ENCODE results near the gene TNS3.
A peak's percentile ranks its signal among the peaks of the same experiment; 100 is the strongest.

The TNS3 gene

GRCh38 chr7:47488201-47488968 is 93.5 kb downstream of the TNS3 start:
- H3K36me3 ChIP-seq (ENCODE audit: control insufficient read depth in 4 of 4, insufficient read depth in 4 of 4, low read length in 3 of 4) = peaks cover 0 to 29% (median 4%) of the 10 kb centered on the region in 4 experiments
- POLR2A ChIA-PET = no interaction called here
- no peaks in the 10 kb centered on the region for H3K27me3 ChIP-seq (replicated peaks in 2 of 5; ENCODE audit: control insufficient read depth in 4 of 5, insufficient read depth in 5 of 5, low read length in 4 of 5)
- CTCF ChIA-PET = interaction anchor here (0.7 to 15.3 kb wide), 3 partner anchors 11 to 83 kb away, joined by 3 to 169 read pairs (median 3); no protein-coding TSS in a partner anchor
- DNase-seq = no peak
- WGBS (ENCODE audit: insufficient coverage) = 93% methylated on average over 8 of the region's 12 CpGs
- no peak overlapping the region for H3K4me3 ChIP-seq (ENCODE audit: control insufficient read depth in 1 of 7, extremely low read depth in 1 of 7, insufficient read depth in 4 of 7, low read depth in 2 of 7, low read length in 6 of 7)
- peaks cover 0 to 45% (median 32%) of the 10 kb centered on the region in 4 experiments for H3K4me1 ChIP-seq (ENCODE audit: control extremely low read depth in 1 of 4, control insufficient read depth in 4 of 4, insufficient read depth in 4 of 4, low read length in 3 of 4)
- no peak overlapping the region for H3K27ac ChIP-seq (ENCODE audit: insufficient read depth in 1 of 2, low read depth in 1 of 2, low read length in 2 of 2, poor library complexity in 1 of 2, severe bottlenecking in 2 of 2)
- no peaks in the 10 kb centered on the region for H3K9me3 ChIP-seq (ENCODE audit: control extremely low read depth in 1 of 5, control insufficient read depth in 4 of 5, insufficient read depth in 2 of 5, low read depth in 1 of 5, low read length in 4 of 5)

GRCh38 chr7:47485640-47486435 is 96.1 kb downstream of the TNS3 start:
- Histone ChIP-seq H3K9me3 (ENCODE audit: control extremely low read depth in 1 of 5, control insufficient read depth in 4 of 5, insufficient read depth in 2 of 5, low read depth in 1 of 5, low read length in 4 of 5) (no peaks in the 10 kb centered on the region), H3K36me3 (ENCODE audit: control insufficient read depth in 4 of 4, insufficient read depth in 4 of 4, low read length in 3 of 4) (peaks cover 0 to 22% (median 3%) of the 10 kb centered on the region in 4 experiments), H3K27me3 (replicated peaks in 2 of 5; ENCODE audit: control insufficient read depth in 4 of 5, insufficient read depth in 5 of 5, low read length in 4 of 5) (no peaks in the 10 kb centered on the region), H3K4me3 (ENCODE audit: control insufficient read depth in 1 of 7, extremely low read depth in 1 of 7, insufficient read depth in 4 of 7, low read depth in 2 of 7, low read length in 6 of 7) (no peak overlapping the region), H3K4me1 (ENCODE audit: control extremely low read depth in 1 of 4, control insufficient read depth in 4 of 4, insufficient read depth in 4 of 4, low read length in 3 of 4) (peaks cover 3 to 49% (median 43%) of the 10 kb centered on the region in 4 experiments), H3K27ac (ENCODE audit: insufficient read depth in 1 of 2, low read depth in 1 of 2, low read length in 2 of 2, poor library complexity in 1 of 2, severe bottlenecking in 2 of 2) (peak overlapping the region in 1 of 2 experiments; percentile 26)
- POLR2A ChIA-PET = no interaction called here
- CTCF ChIA-PET = interaction anchor here (0.9 to 15.3 kb wide), 10 partner anchors 9 to 333 kb away, joined by 3 to 169 read pairs (median 4); partner anchors contain the start of gene TNS3
- no peak for DNase-seq
- WGBS (ENCODE audit: insufficient coverage) = 94% methylated on average over 8 of the region's 9 CpGs

DNA sequence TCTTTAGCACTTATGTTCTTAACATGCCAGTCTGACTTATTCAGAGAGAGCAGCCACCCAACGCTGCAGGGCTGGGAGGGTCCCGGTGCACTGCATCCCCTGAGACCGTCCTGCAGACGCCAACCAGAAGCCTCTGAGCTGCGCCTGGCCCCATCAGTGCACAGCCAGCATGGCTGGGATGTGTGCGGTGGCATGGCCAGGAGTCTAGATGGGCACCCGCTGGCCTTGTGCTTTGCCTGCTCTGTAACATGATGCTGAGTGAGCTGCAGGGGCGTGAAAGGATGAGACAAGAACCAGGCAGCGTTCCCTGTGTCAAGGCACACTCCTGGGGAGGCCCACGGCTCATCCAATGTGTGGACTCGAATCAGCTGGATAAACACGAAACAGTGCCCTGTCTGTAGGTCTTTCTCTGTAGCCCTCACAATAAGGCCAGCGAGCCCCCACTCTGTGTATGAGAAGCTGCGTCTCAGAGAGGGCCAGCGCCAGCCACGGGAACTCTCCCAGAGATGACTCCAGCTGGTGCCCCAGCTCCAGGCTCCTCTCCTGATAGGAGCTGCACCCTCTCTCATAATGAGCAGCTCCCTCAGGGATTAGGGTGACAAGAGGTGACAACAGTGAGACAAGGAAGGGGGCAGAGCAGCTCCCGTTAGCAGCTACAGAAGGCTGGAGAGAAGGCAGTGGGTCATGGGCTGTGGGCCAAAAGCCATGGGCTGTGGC is 96.8 kb downstream of the TNS3 start:
- no peak overlapping the region for H3K4me3 ChIP-seq (ENCODE audit: control insufficient read depth in 1 of 7, extremely low read depth in 1 of 7, insufficient read depth in 4 of 7, low read depth in 2 of 7, low read length in 6 of 7)
- POLR2A ChIA-PET = no interaction called here
- peaks cover 7 to 57% (median 51%) of the 10 kb centered on the region in 4 experiments for H3K4me1 ChIP-seq (ENCODE audit: control extremely low read depth in 1 of 4, control insufficient read depth in 4 of 4, insufficient read depth in 4 of 4, low read length in 3 of 4)
- DNase-seq = no peak
- 97% methylated on average over 16 of the region's 17 CpGs for WGBS (ENCODE audit: insufficient coverage)
- CTCF ChIA-PET = interaction anchor here (1.0 to 15.3 kb wide), 11 partner anchors 8 to 334 kb away, joined by 3 to 169 read pairs (median 5); partner anchors contain the start of gene TNS3
- H3K36me3 ChIP-seq (ENCODE audit: control insufficient read depth in 4 of 4, insufficient read depth in 4 of 4, low read length in 3 of 4) = peaks cover 0 to 19% (median 3%) of the 10 kb centered on the region in 4 experiments
- H3K27ac ChIP-seq (ENCODE audit: insufficient read depth in 1 of 2, low read depth in 1 of 2, low read length in 2 of 2, poor library complexity in 1 of 2, severe bottlenecking in 2 of 2) = peak overlapping the region in 1 of 2 experiments; percentile 26
- no peaks in the 10 kb centered on the region for H3K27me3 ChIP-seq (replicated peaks in 2 of 5; ENCODE audit: control insufficient read depth in 4 of 5, insufficient read depth in 5 of 5, low read length in 4 of 5)
- no peaks in the 10 kb centered on the region for H3K9me3 ChIP-seq (ENCODE audit: control extremely low read depth in 1 of 5, control insufficient read depth in 4 of 5, insufficient read depth in 2 of 5, low read depth in 1 of 5, low read length in 4 of 5)

DNA sequence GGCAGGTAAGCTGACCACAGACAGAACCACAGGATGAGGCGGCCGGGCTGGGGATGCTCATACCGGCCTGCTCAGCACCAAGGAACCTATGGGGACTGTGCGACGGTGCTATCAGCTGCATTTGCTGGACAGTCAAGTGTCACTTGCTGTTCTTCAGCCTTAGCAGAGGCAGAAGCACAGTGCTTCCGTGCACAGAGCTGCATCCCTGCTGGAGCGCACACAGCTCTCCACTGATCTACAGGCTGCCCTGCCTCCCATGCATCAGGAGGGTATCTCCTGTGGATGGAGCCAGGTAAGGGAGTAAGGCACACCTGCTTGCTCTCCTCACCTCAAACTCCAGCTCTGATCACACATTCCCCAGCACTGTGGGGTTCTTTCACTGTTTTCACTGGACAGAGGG is 97.5 kb downstream of the TNS3 start:
- Histone ChIP-seq H3K4me1 (ENCODE audit: control extremely low read depth in 1 of 4, control insufficient read depth in 4 of 4, insufficient read depth in 4 of 4, low read length in 3 of 4) (peaks cover 7 to 63% (median 57%) of the 10 kb centered on the region in 4 experiments), H3K36me3 (ENCODE audit: control insufficient read depth in 4 of 4, insufficient read depth in 4 of 4, low read length in 3 of 4) (peaks cover 0 to 21% (median 3%) of the 10 kb centered on the region in 4 experiments), H3K9me3 (ENCODE audit: control extremely low read depth in 1 of 5, control insufficient read depth in 4 of 5, insufficient read depth in 2 of 5, low read depth in 1 of 5, low read length in 4 of 5) (no peaks in the 10 kb centered on the region), H3K27ac (ENCODE audit: insufficient read depth in 1 of 2, low read depth in 1 of 2, low read length in 2 of 2, poor library complexity in 1 of 2, severe bottlenecking in 2 of 2) (no peak overlapping the region), H3K27me3 (replicated peaks in 2 of 5; ENCODE audit: control insufficient read depth in 4 of 5, insufficient read depth in 5 of 5, low read length in 4 of 5) (no peaks in the 10 kb centered on the region), H3K4me3 (ENCODE audit: control insufficient read depth in 1 of 7, extremely low read depth in 1 of 7, insufficient read depth in 4 of 7, low read depth in 2 of 7, low read length in 6 of 7) (no peak overlapping the region)
- 79% methylated on average over 7 of the region's 7 CpGs for WGBS (ENCODE audit: insufficient coverage)
- ChIA-PET POLR2A (no interaction called here), CTCF (interaction anchor here (1.0 to 15.3 kb wide), 13 partner anchors 7 to 335 kb away, joined by 3 to 169 read pairs (median 5); partner anchors contain the start of gene TNS3)
- no peak for DNase-seq

DNA sequence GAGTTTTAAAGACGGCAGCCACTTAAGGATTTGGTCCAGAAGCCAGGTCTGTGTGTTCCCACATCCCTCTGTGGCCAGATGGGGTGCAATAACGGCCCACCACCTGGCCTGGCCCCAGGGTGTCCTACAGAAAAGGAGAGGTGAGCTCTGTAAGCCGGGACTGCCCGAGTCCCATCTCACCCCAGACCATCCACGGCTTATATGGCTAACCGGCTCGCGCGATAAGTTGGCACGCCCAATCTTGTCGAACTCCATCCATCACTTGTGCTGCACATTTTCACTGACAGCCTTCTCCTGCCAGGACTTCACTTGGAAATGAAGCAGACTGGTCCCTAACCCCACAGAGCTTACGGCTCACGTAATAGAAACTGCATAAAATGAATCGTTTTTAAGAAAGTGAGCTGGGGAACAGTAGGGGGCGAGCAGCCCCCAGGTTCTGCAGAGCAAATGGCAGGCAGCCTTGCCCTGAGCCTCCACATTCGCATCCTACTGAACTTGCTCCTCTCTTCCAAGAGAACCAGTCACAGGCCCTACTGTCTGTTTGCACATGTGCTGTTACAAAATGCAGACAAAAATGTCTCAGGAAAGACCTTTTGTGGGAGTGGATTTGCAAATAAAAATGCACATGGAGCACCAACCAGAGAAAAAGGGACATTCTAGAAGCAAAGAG is 98.2 kb downstream of the TNS3 start:
- POLR2A ChIA-PET = no interaction called here
- H3K27me3 ChIP-seq (replicated peaks in 2 of 5; ENCODE audit: control insufficient read depth in 4 of 5, insufficient read depth in 5 of 5, low read length in 4 of 5) = no peaks in the 10 kb centered on the region
- no peak overlapping the region for H3K4me3 ChIP-seq (ENCODE audit: control insufficient read depth in 1 of 7, extremely low read depth in 1 of 7, insufficient read depth in 4 of 7, low read depth in 2 of 7, low read length in 6 of 7)
- H3K36me3 ChIP-seq (ENCODE audit: control insufficient read depth in 4 of 4, insufficient read depth in 4 of 4, low read length in 3 of 4) = peaks cover 0 to 15% (median 3%) of the 10 kb centered on the region in 4 experiments
- no peaks in the 10 kb centered on the region for H3K9me3 ChIP-seq (ENCODE audit: control extremely low read depth in 1 of 5, control insufficient read depth in 4 of 5, insufficient read depth in 2 of 5, low read depth in 1 of 5, low read length in 4 of 5)
- CTCF ChIA-PET = interaction anchor here (0.9 to 15.3 kb wide), 15 partner anchors 12 to 335 kb away, joined by 3 to 169 read pairs (median 4); partner anchors contain the start of gene TNS3
- no peak overlapping the region for H3K27ac ChIP-seq (ENCODE audit: insufficient read depth in 1 of 2, low read depth in 1 of 2, low read length in 2 of 2, poor library complexity in 1 of 2, severe bottlenecking in 2 of 2)
- H3K4me1 ChIP-seq (ENCODE audit: control extremely low read depth in 1 of 4, control insufficient read depth in 4 of 4, insufficient read depth in 4 of 4, low read length in 3 of 4) = peaks cover 7 to 69% (median 63%) of the 10 kb centered on the region in 4 experiments
- WGBS (ENCODE audit: insufficient coverage) = 90% methylated on average over 16 of the region's 16 CpGs
- peak in 2 of 3 donors; percentile 67 to 70 for DNase-seq
